HepG2 (cell line): ENCODE measurements around the gene CLDN9. TPM values are rescaled to one million over a fixed set of nuclear protein-coding genes. Genes with fewer than 3 reads are reported as not detected.
A peak's percentile ranks its signal among the peaks of the same experiment; 100 is the strongest.

Source experiments
- CENPT ChIP-seq: sonication (generic); formaldehyde crosslinking; IDR thresholded peaks from 2 replicates; pipeline ENCODE4 v1.8.0; 2022; ENCODE audit warnings: low read depth, mild to moderate bottlenecking, moderate library complexity, missing genetic modification reagents
- DNMT3B ChIP-seq: conservative IDR thresholded peaks from 2 replicates; pipeline ENCODE4 v1.6.1; 2016; ENCODE audit warnings: missing biosample characterization, control low read depth
- KDM5A ChIP-seq: fragments of 200-600 bp; sonication (generic); IDR thresholded peaks from 2 replicates; pipeline ENCODE4 v1.7.0; 2018; ENCODE audit warnings: antibody characterized with exemption, mild to moderate bottlenecking, low read length, borderline replicate concordance
- RELA ChIP-seq: sonication (generic); formaldehyde crosslinking; IDR thresholded peaks from 2 replicates; pipeline ENCODE4 v1.4.0; 2020; ENCODE audit warnings: missing genetic modification reagents
- SALL1 ChIP-seq: sonication (generic); formaldehyde crosslinking; IDR thresholded peaks from 2 replicates; pipeline ENCODE4 v1.8.0; 2022; ENCODE audit warnings: mild to moderate bottlenecking, missing genetic modification reagents
- SUZ12 ChIP-seq: fragments of 150-350 bp; IDR thresholded peaks from 2 replicates; pipeline ENCODE4 v1.6.1; 2014; ENCODE audit warnings: low read depth, low read length
- TMF1 ChIP-seq: sonication (generic); formaldehyde crosslinking; IDR thresholded peaks from 2 replicates; pipeline ENCODE4 v1.8.1; 2022; ENCODE audit warnings: low read depth, missing genetic modification reagents
- ZNF101 ChIP-seq: sonication (generic); formaldehyde crosslinking; IDR thresholded peaks from 2 replicates; pipeline ENCODE4 v1.4.0; 2020; ENCODE audit warnings: mild to moderate bottlenecking, low read depth, missing genetic modification reagents, borderline replicate concordance
- ZNF263 ChIP-seq: sonication (generic); formaldehyde crosslinking; IDR thresholded peaks from 2 replicates; pipeline ENCODE4 v1.4.0; 2020; ENCODE audit warnings: missing genetic modification reagents
- ZNF350 ChIP-seq: sonication (generic); formaldehyde crosslinking; IDR thresholded peaks from 2 replicates; pipeline ENCODE4 v1.4.0; 2020; ENCODE audit warnings: mild to moderate bottlenecking, low read depth, missing genetic modification reagents, borderline replicate concordance
- ZNF501 ChIP-seq: sonication (generic); formaldehyde crosslinking; IDR thresholded peaks from 2 replicates; pipeline ENCODE4 v1.5.1; 2020; ENCODE audit warnings: mild to moderate bottlenecking, moderate library complexity, missing genetic modification reagents
- ZNF7 ChIP-seq: IDR thresholded peaks from 2 replicates; pipeline ENCODE4 v1.6.1; 2016; ENCODE audit warnings: missing biosample characterization, missing genetic modification reagents
- polyA plus RNA-seq, 8 experiments: library from polyadenylated mRNA; depleted of rRNA in 3 of 8; stranded (reverse) in 7 of 8; unstranded in 1 of 8; fragments of >200 nt; fragmentation: Illumina TruSeq in 4 of 8; extraction: Trizol in 4 of 8; gene quantifications; 2 replicates each; pipeline versions ENCODE4 v1.2.1 to v1.2.3, GENCODE V29; 2011 to 2016; ENCODE audit warnings: low read depth in 4 of 8, missing spikeins in 1 of 8, mixed read lengths in 1 of 8; ENCODE audit not compliant: insufficient read depth in 1 of 8
- total RNA-seq, 5 experiments: library from RNA; depleted of rRNA; stranded (reverse); fragments of >200 nt; fragmentation: Illumina TruSeq; extraction: Trizol; gene quantifications; 2 replicates each; pipeline ENCODE4 v1.2.3, GENCODE V29; 2016; ENCODE audit warnings: low read depth in 1 of 5
- TF ChIP-seq, protein P1 (sequence below): sonication (generic); formaldehyde crosslinking; IDR thresholded peaks from 2 replicates; pipeline ENCODE4 v1.5.0; 2020; ENCODE audit warnings: mild to moderate bottlenecking, missing genetic modification reagents
- TF ChIP-seq, protein P2 (sequence below): IDR thresholded peaks from 2 replicates; pipeline ENCODE4 v1.6.1; 2016; ENCODE audit warnings: low read depth, control low read depth
- TF ChIP-seq, protein P3 (sequence below): sonication (generic); formaldehyde crosslinking; IDR thresholded peaks from 2 replicates; pipeline ENCODE4 v1.8.1; 2023; ENCODE audit warnings: mild to moderate bottlenecking, missing genetic modification reagents
- TF ChIP-seq, protein P4 (sequence below): sonication (generic); formaldehyde crosslinking; IDR thresholded peaks from 2 replicates; pipeline ENCODE4 v1.4.0; 2020; ENCODE audit warnings: low read depth, mild to moderate bottlenecking, missing genetic modification reagents
- TF ChIP-seq, protein P5 (sequence below): sonication (generic); formaldehyde crosslinking; IDR thresholded peaks from 2 replicates; pipeline ENCODE4 v1.4.0; 2020; ENCODE audit warnings: mild to moderate bottlenecking, missing genetic modification reagents
- TF ChIP-seq, protein P6 (sequence below): sonication (generic); formaldehyde crosslinking; conservative IDR thresholded peaks from 2 replicates; pipeline ENCODE4 v1.4.0; 2020; ENCODE audit warnings: missing genetic modification reagents

Gene CLDN9
- total and polyA plus RNA-seq, 2 of the 13 experiments (the other 11 are each of a cell fraction or from before 2014, with no cell fraction given), result 0.15 to 0.26 TPM

DNA sequence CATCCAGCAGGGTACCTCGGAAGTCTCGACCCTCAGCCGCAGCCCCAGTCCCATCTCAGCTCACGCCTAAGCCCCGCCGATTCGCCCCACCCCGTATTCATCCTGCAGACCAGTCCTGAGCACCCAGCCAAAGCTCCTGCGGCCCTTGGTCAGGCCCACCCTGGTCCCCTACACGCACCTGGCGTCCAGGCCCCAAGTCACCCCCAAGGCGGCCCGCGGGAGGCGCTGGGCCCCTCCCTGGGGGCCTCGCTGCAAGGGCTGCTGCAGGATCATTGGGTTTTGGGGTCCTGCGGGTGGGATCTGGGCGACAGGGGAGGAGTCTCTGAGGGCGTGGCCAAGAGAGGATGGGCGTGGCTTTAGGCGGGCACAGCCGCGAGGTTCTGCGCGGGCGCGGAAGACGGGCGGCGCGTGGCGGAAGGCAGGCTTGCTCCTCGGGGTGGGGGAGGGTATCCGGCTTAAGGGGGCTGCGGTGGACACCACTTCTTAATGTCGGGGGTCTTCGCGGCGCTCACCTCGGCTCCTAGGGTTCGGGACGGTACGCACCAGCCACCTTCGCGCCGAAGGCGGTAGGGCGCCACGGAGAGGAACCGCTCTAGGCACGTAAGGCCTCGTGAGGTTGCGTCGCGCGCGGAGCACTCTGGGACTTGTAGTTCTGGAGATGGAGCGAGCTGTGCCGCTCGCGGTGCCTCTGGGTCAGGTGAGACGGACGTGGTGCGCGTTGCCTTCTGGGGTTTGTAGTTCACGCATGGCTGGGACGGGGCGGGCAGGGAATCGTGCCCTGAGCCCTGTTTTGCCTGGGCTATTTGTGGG lies 11.2 kb downstream of the CLDN9 start, which contains the start of the genes HCFC1R1 and THOC6 (continued):
- TF ChIP-seq, protein P1, sequence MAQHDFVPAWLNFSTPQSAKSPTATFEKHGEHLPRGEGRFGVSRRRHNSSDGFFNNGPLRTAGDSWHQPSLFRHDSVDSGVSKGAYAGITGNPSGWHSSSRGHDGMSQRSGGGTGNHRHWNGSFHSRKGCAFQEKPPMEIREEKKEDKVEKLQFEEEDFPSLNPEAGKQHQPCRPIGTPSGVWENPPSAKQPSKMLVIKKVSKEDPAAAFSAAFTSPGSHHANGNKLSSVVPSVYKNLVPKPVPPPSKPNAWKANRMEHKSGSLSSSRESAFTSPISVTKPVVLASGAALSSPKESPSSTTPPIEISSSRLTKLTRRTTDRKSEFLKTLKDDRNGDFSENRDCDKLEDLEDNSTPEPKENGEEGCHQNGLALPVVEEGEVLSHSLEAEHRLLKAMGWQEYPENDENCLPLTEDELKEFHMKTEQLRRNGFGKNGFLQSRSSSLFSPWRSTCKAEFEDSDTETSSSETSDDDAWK (CRISPR knock-in tag), result no peak
- TF ChIP-seq DNMT3B (CRISPR knock-in tag) (no peak), CENPT (no peak), ZNF7 (CRISPR knock-in tag) (no peak), RELA (no peak), KDM5A (peak; percentile 71; the same call in 1 of the 2 replicates), ZNF350 (CRISPR knock-in tag) (peak; percentile 91; the same call in 1 of the 2 replicates), ZNF501 (CRISPR knock-in tag) (peak; percentile 98), TMF1 (CRISPR knock-in tag) (peak; percentile 70; the same call in 1 of the 2 replicates), SUZ12 (peak; percentile 90), SALL1 (CRISPR knock-in tag) (peak; percentile 80), ZNF101 (CRISPR knock-in tag) (no peak), ZNF263 (CRISPR knock-in tag) (no peak; the same call in 1 of the 2 replicates)
- TF ChIP-seq, protein P2, sequence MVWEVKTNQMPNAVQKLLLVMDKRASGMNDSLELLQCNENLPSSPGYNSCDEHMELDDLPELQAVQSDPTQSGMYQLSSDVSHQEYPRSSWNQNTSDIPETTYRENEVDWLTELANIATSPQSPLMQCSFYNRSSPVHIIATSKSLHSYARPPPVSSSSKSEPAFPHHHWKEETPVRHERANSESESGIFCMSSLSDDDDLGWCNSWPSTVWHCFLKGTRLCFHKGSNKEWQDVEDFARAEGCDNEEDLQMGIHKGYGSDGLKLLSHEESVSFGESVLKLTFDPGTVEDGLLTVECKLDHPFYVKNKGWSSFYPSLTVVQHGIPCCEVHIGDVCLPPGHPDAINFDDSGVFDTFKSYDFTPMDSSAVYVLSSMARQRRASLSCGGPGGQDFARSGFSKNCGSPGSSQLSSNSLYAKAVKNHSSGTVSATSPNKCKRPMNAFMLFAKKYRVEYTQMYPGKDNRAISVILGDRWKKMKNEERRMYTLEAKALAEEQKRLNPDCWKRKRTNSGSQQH (CRISPR knock-in tag), result no peak
- TF ChIP-seq, protein P3, sequence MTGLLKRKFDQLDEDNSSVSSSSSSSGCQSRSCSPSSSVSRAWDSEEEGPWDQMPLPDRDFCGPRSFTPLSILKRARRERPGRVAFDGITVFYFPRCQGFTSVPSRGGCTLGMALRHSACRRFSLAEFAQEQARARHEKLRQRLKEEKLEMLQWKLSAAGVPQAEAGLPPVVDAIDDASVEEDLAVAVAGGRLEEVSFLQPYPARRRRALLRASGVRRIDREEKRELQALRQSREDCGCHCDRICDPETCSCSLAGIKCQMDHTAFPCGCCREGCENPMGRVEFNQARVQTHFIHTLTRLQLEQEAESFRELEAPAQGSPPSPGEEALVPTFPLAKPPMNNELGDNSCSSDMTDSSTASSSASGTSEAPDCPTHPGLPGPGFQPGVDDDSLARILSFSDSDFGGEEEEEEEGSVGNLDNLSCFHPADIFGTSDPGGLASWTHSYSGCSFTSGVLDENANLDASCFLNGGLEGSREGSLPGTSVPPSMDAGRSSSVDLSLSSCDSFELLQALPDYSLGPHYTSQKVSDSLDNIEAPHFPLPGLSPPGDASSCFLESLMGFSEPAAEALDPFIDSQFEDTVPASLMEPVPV, result peak; percentile 91
- TF ChIP-seq, protein P4, sequence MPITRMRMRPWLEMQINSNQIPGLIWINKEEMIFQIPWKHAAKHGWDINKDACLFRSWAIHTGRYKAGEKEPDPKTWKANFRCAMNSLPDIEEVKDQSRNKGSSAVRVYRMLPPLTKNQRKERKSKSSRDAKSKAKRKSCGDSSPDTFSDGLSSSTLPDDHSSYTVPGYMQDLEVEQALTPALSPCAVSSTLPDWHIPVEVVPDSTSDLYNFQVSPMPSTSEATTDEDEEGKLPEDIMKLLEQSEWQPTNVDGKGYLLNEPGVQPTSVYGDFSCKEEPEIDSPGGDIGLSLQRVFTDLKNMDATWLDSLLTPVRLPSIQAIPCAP (CRISPR knock-in tag), result no peak
- TF ChIP-seq, protein P5, sequence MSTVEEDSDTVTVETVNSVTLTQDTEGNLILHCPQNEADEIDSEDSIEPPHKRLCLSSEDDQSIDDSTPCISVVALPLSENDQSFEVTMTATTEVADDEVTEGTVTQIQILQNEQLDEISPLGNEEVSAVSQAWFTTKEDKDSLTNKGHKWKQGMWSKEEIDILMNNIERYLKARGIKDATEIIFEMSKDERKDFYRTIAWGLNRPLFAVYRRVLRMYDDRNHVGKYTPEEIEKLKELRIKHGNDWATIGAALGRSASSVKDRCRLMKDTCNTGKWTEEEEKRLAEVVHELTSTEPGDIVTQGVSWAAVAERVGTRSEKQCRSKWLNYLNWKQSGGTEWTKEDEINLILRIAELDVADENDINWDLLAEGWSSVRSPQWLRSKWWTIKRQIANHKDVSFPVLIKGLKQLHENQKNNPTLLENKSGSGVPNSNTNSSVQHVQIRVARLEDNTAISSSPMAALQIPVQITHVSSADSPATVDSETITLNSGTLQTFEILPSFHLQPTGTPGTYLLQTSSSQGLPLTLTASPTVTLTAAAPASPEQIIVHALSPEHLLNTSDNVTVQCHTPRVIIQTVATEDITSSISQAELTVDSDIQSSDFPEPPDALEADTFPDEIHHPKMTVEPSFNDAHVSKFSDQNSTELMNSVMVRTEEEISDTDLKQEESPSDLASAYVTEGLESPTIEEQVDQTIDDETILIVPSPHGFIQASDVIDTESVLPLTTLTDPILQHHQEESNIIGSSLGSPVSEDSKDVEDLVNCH (CRISPR knock-in tag), result 0 out of 2 replicates have a peak, but pooled peaks have one; percentile 26
- TF ChIP-seq, protein P6, sequence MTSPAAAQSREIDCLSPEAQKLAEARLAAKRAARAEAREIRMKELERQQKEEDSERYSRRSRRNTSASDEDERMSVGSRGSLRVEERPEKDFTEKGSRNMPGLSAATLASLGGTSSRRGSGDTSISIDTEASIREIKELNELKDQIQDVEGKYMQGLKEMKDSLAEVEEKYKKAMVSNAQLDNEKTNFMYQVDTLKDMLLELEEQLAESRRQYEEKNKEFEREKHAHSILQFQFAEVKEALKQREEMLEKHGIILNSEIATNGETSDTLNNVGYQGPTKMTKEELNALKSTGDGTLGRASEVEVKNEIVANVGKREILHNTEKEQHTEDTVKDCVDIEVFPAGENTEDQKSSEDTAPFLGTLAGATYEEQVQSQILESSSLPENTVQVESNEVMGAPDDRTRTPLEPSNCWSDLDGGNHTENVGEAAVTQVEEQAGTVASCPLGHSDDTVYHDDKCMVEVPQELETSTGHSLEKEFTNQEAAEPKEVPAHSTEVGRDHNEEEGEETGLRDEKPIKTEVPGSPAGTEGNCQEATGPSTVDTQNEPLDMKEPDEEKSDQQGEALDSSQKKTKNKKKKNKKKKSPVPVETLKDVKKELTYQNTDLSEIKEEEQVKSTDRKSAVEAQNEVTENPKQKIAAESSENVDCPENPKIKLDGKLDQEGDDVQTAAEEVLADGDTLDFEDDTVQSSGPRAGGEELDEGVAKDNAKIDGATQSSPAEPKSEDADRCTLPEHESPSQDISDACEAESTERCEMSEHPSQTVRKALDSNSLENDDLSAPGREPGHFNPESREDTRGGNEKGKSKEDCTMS, result no peak
